GM23248 (cell line): Measurements from ENCODE around the gene EFHC1. TPM values are rescaled to one million over a fixed set of nuclear protein-coding genes. Genes with fewer than 3 reads are reported as not detected.
A peak's percentile ranks its signal among the peaks of the same experiment; 100 is the strongest.

ENCODE experiments used
- DNase-seq: peaks from one replicate; pipeline ENCODE4 v3.0.0-alpha.2; 2015
- H2AFZ ChIP-seq: fragments of 200-600 bp; sonication (generic); 2 replicates; pipeline ENCODE4 v1.6.1; 2016; ENCODE audit warnings: antibody characterized with exemption
- H3F3A ChIP-seq: fragments of 200-600 bp; sonication (generic); 2 replicates; pipeline ENCODE4 v1.6.1; 2016; ENCODE audit warnings: mild to moderate bottlenecking, antibody characterized with exemption, mixed run types; ENCODE audit not compliant: insufficient read depth
- H3K27ac ChIP-seq: fragments of 200-600 bp; sonication (generic); 2 replicates; pipeline ENCODE4 v1.5.1; 2016; ENCODE audit warnings: mild to moderate bottlenecking
- H3K27me3 ChIP-seq: fragments of 200-600 bp; sonication (generic); replicated peaks from 2 replicates; pipeline ENCODE4 v1.6.1; 2016; ENCODE audit warnings: mild to moderate bottlenecking; ENCODE audit not compliant: insufficient read depth
- H3K36me3 ChIP-seq: fragments of 200-600 bp; sonication (generic); 2 replicates; pipeline ENCODE4 v1.6.1; 2016; ENCODE audit warnings: low read depth, mild to moderate bottlenecking
- H3K4me1 ChIP-seq: fragments of 200-600 bp; sonication (generic); 2 replicates; pipeline ENCODE4 v1.6.1; 2016; ENCODE audit warnings: mild to moderate bottlenecking; ENCODE audit not compliant: insufficient read depth
- H3K4me2 ChIP-seq: fragments of 200-600 bp; sonication (generic); one replicate; pipeline ENCODE4 v1.6.1; 2016; ENCODE audit warnings: mild to moderate bottlenecking; ENCODE audit not compliant: unreplicated experiment
- H3K4me3 ChIP-seq: fragments of 200-600 bp; sonication (generic); 2 replicates; pipeline ENCODE4 v1.5.1; 2016; ENCODE audit warnings: mild to moderate bottlenecking
- H3K79me2 ChIP-seq: fragments of 200-600 bp; sonication (generic); 2 replicates; pipeline ENCODE4 v1.6.1; 2016; ENCODE audit warnings: mild to moderate bottlenecking; ENCODE audit not compliant: insufficient read depth
- H3K9ac ChIP-seq: fragments of 200-600 bp; sonication (generic); 2 replicates; pipeline ENCODE4 v1.6.1; 2016; ENCODE audit warnings: mild to moderate bottlenecking
- H3K9me2 ChIP-seq: fragments of 200-600 bp; sonication (generic); 2 replicates; pipeline ENCODE4 v1.6.1; 2016; ENCODE audit warnings: mixed run types, mild to moderate bottlenecking, moderate library complexity; ENCODE audit not compliant: insufficient read depth
- H3K9me3 ChIP-seq: fragments of 200-600 bp; sonication (generic); one replicate; pipeline ENCODE4 v1.6.1; 2017; ENCODE audit warnings: low read depth
- H4K20me1 ChIP-seq: fragments of 200-600 bp; sonication (generic); 2 replicates; pipeline ENCODE4 v1.6.0; 2016; ENCODE audit not compliant: insufficient read depth
- EZH2 ChIP-seq: fragments of 200-600 bp; sonication (generic); IDR thresholded peaks from 2 replicates; pipeline ENCODE4 v1.6.1; 2018; ENCODE audit warnings: antibody characterized with exemption, mild to moderate bottlenecking; ENCODE audit not compliant: insufficient read depth, poor library complexity, severe bottlenecking
- EZH2phosphoT487 ChIP-seq: fragments of 200-600 bp; sonication (generic); IDR thresholded peaks from 2 replicates; pipeline ENCODE4 v1.6.1; 2018; ENCODE audit warnings: antibody characterized with exemption, moderate library complexity, mild to moderate bottlenecking, low read depth; ENCODE audit not compliant: insufficient read depth
- WGBS, 2 experiments: methylation state at CpG; one replicate each; pipeline ENCODE4 v1.1.6; 2015 to 2017; ENCODE audit warnings: low lambda C conversion rate in 2 of 2, low coverage in 1 of 2; ENCODE audit errors: missing lambda C conversion rate in 2 of 2; 5-methylcytosine and 5-hydroxymethylcytosine counted together
- in situ Hi-C: fragments of 300-500 bp; cut with MboI; formaldehyde crosslinking; loops from 2 replicates; pipeline ENCODE4 v1.15.0; 2020
- polyA plus RNA-seq: library from polyadenylated mRNA; unstranded; fragments of >200 nt; fragmentation: Nextera tagmentation; extraction: Ambion mirVana; gene quantifications from 2 replicates; pipeline ENCODE4 v1.2.1, GENCODE V29; 2016
- total RNA-seq: library from RNA; depleted of rRNA; stranded (reverse); fragments of >200 nt; shearing (Covaris generic); gene quantifications from 2 replicates; pipeline ENCODE4 v1.2.3, GENCODE V29; 2014

Gene EFHC1
- total and polyA plus RNA-seq, 2 experiments from 2014 or later, result 29.7 to 36.1 TPM

DNA sequence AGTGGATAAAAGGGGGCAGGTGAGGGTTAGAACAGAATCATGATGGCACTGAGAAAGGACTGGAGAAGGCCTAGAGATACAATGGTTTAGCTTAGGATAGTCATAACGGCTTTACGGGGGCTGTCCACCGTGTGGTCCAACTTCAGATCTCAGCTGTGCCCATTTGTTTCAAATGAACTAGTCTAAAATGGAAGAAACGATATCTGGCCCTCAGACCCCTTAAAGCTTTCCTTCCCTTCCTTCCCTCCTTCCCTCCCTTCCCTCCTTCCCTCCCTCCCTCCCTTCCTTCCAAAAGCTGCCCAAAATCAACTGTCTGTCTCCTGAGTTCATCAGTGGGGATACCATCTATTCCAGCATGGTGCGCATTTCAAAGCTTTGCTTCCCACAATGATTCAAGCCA lies 128.9 kb downstream of the EFHC1 start:
- TF ChIP-seq EZH2 (no peak), EZH2phosphoT487 (no peak)
- 98 to 100% methylated on average over 4 to 5 of the region's 5 CpGs for WGBS, 2 experiments

GRCh38 chr6:52549428-52549827 lies 129.3 kb downstream of the EFHC1 start:
- H3K4me1 ChIP-seq, result peaks cover 94% of the 10 kb centered on the region
- in situ Hi-C loops, result no loop called here
- H3K36me3 ChIP-seq, result 0 out of 2 replicates have a peak, but pooled peaks cover 9% of the 10 kb centered on the region
- no peaks in the 10 kb centered on the region for H3K27me3 ChIP-seq
- no peak overlapping the region for H3K4me2 ChIP-seq
- WGBS, 2 experiments, result 86 to 88% methylated on average over 4 of the region's 4 CpGs
- H3K79me2 ChIP-seq, result peaks cover 100% of the 10 kb centered on the region
- no peak for TF ChIP-seq EZH2phosphoT487
- TF ChIP-seq EZH2, result no peak
- H3K9ac ChIP-seq, result no peak overlapping the region
- peaks cover 76% of the 10 kb centered on the region for H3F3A ChIP-seq
- DNase-seq, result no peak
- H2AFZ ChIP-seq, result no peak overlapping the region
- H3K9me3 ChIP-seq, result no peaks in the 10 kb centered on the region
- no peaks in the 10 kb centered on the region for H3K9me2 ChIP-seq
- H3K4me3 ChIP-seq, result no peak overlapping the region
- peak overlapping the region; percentile 74 for H3K27ac ChIP-seq
- H4K20me1 ChIP-seq, result no peaks in the 10 kb centered on the region

More for the DNA sequence above, 128.9 kb downstream of the EFHC1 start:
- Histone ChIP-seq H3K79me2 (peaks cover 100% of the 10 kb centered on the region), H3K9me2 (no peaks in the 10 kb centered on the region), H3K4me1 (peaks cover 96% of the 10 kb centered on the region), H3F3A (peaks cover 79% of the 10 kb centered on the region), H3K27ac (peak overlapping the region; percentile 87), H3K4me2 (no peak overlapping the region), H3K4me3 (no peak overlapping the region), H2AFZ (no peak overlapping the region), H3K36me3 (0 out of 2 replicates have a peak, but pooled peaks cover 9% of the 10 kb centered on the region), H3K27me3 (no peaks in the 10 kb centered on the region), H3K9ac (no peak overlapping the region), H4K20me1 (no peaks in the 10 kb centered on the region), H3K9me3 (no peaks in the 10 kb centered on the region)
- in situ Hi-C loops, result no loop called here
- no peak for DNase-seq

GRCh38 chr6:52550014-52550575 lies 130.0 kb downstream of the EFHC1 start:
- H4K20me1 ChIP-seq, result no peaks in the 10 kb centered on the region
- no peak overlapping the region for H2AFZ ChIP-seq
- H3K4me3 ChIP-seq, result no peak overlapping the region
- DNase-seq, result no peak
- peak overlapping the region; percentile 74 for H3K27ac ChIP-seq
- H3K36me3 ChIP-seq, result 0 out of 2 replicates have a peak, but pooled peaks cover 9% of the 10 kb centered on the region
- no peaks in the 10 kb centered on the region for H3K9me3 ChIP-seq
- H3K4me1 ChIP-seq, result peaks cover 94% of the 10 kb centered on the region
- H3K4me2 ChIP-seq, result peak overlapping the region; percentile 22
- H3K27me3 ChIP-seq, result no peaks in the 10 kb centered on the region
- in situ Hi-C loops, result no loop called here
- H3F3A ChIP-seq, result peaks cover 76% of the 10 kb centered on the region
- no peaks in the 10 kb centered on the region for H3K9me2 ChIP-seq
- TF ChIP-seq EZH2, result no peak
- TF ChIP-seq EZH2phosphoT487, result no peak
- peaks cover 100% of the 10 kb centered on the region for H3K79me2 ChIP-seq
- WGBS, 2 experiments, result 88 to 92% methylated on average over 6 of the region's 6 CpGs
- H3K9ac ChIP-seq, result no peak overlapping the region

GRCh38 chr6:52550870-52551269 lies 130.7 kb downstream of the EFHC1 start:
- Histone ChIP-seq H3K27ac (peak overlapping the region; percentile 74), H3K9ac (peak overlapping the region; percentile 21; the same call in 1 of the 2 replicates), H3K9me2 (no peaks in the 10 kb centered on the region), H3K4me3 (peak overlapping the region; percentile 6; the same call in 1 of the 2 replicates), H2AFZ (no peak overlapping the region), H4K20me1 (no peaks in the 10 kb centered on the region), H3K27me3 (no peaks in the 10 kb centered on the region), H3K4me1 (peaks cover 94% of the 10 kb centered on the region), H3K36me3 (0 out of 2 replicates have a peak, but pooled peaks cover 9% of the 10 kb centered on the region), H3K9me3 (no peaks in the 10 kb centered on the region), H3K4me2 (peak overlapping the region; percentile 65), H3K79me2 (peaks cover 100% of the 10 kb centered on the region), H3F3A (peaks cover 79% of the 10 kb centered on the region)
- 80% methylated on average over 5 of the region's 5 CpGs for WGBS, 2 experiments
- TF ChIP-seq EZH2phosphoT487 (no peak), EZH2 (no peak)
- in situ Hi-C loops, result no loop called here
- no peak for DNase-seq
